NCI-H2227 treated with DMSO at 0.1 percent for 48 hours (cell line): Measurements from ENCODE around the gene WDR93.

ENCODE experiments used
- DNase-seq: peaks from one replicate; lab custom pipeline; 2025; lab: John Stamatoyannopoulos, UW

Gene WDR93

DNA sequence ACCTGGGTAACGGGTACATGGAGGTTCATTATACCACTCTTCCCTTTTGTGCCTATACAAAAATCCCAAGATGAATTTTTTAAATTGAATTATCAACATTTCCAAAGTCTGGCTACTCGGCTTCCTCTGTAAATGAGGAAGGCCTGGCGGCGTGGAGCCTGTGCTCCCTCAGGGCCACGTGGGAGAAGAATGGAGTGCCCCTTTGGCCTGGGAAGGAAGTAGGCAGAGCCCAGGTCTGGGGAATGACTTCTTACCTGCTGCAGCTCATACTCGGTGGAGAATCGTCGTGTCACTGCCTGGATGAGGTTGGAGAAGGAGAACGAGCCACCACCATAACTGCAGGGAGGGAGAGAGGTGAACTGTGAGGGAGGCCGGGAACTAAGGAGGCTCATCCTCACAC, 99.6 kb downstream of the WDR93 start:
- DNase-seq: no peak

DNA sequence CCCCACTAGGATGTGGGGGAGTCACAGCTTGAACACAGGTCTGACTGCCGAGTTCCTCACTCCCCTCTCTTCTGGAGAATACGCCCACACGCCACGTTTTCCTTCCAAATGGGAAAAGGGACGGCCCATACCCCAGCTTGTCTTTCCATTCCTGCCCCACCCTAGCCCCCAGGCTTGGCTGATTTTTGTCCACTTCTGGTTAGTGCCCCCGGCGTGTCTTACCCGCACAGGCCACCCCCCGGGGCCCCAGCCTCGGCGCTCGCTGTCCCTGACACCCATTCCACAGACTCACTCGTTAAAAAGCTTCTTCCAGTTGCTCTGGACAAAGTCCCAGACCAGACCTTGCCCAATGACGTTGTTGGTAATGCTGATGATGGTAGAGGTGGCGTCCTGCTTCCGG, 100.0 kb downstream of the WDR93 start:
- DNase-seq: no peak

DNA sequence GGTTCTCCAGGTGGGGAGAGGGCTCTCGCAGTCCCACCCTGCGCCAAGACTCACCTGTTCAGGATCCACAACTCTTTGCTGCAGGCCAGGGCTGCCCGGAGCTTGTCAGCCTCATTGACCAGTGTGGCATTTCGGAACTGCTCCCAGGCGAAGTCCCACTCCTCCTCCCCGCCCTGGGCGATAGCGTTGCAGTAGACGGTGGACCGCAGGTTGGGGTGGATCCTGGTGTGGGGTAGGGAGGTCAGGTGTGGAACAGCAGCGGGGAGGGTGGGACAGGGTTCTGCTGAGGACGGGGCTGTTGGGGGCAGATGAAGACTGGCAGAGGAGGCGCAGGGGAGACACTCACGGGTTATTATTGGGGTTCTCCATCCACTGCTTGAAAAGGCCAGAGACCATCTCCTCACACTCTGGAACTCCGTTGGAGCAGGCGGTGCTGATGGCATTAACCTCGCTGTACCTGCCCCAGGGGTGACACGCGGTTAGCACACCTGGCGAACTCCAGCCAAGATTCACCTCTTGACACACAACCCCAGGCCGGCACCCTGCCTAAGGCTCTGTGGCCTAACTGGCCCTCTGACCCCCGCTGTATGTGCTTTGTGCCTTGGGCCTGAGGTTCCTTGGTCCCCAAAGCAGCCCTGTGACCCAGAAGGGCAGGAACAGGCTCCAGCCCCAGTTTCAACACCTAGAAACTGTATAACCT, 101.6 kb downstream of the WDR93 start:
- DNase-seq: no peak
